ENCODE data around the gene ADAMTS13.

Gene ADAMTS13

DNA sequence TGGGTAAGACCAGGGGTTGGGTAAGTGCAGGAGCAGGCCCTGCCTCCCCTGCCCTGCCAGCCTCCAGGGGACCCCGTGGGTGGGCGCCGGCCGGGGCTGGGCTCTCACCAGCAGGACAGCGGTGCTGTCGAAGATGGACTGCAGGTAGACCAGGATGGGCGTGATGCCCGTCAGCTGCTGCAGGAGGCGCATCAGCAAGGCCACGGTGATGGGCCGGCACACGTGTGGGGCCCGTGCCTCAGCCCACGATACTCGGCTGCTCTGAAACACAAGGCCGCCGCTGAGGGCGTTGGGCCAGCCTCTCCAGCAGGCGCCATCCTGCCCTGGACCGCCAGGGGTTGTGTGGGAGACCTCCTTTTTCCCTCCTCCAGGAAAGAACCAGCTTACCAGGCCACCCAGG lies 52.7 kb downstream of the ADAMTS13 start:
- no peak for DNase-seq

DNA sequence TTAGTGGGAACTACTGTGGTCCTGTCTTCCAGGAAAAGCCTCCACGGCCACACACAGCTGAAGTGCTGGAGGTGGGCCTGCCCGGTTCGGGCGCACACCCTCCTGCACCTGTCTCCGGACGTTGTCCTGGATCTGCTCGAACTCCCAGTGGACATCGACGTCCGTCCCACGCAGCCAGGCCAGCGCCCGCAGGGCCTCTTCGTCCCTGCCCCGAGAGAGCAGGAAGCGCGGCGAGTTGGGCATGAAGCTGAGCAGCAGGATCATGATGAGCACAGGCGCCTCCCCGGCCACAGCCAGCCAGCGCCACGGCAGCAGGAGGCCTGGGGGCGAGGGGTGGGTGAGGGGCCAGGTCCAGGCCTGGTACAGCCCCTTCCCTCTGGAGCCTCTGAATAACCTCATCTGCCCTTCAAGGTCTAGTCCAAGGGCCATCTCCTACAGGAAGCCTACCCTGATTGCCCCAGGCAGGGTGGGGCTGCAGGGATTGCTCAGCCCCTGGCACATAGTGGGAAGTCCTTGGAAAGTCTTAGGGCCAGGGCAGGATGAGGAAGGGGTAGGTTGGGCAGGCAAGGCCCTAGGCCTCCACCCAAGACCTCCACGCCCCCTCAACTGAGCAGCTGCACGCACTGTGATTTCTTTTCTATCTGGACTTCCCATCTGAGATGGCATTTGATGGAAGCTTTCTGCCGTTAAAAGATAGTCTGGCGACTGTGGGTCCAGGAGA lies 53.3 kb downstream of the ADAMTS13 start:
- no peak for DNase-seq

GRCh38 chr9:133476036-133476931 lies 54.1 kb downstream of the ADAMTS13 start:
- no peak for DNase-seq

- DNase-seq = no peak
Measured at GRCh38 chr9:133476941-133477340, 54.8 kb downstream of the ADAMTS13 start.

DNA sequence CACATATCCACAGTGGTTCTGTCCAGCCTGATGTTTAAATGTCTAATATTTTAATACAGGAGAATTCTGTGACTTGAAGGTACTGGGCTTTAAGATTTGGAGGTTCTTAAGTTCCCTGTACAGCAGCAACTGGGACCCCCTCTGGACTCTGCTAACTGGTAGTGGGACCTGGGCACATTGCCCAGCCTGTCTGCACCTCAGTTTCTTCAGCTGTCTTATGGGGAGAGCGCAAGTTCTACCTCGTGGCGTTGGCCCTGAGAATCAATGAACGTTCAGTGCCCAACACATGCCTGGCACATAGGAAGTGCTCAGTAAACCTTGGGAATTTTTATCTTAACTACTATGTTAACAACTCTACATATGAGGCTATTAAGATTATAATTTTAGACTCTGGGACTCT lies 55.3 kb downstream of the ADAMTS13 start:
- DNase-seq = no peak

DNA sequence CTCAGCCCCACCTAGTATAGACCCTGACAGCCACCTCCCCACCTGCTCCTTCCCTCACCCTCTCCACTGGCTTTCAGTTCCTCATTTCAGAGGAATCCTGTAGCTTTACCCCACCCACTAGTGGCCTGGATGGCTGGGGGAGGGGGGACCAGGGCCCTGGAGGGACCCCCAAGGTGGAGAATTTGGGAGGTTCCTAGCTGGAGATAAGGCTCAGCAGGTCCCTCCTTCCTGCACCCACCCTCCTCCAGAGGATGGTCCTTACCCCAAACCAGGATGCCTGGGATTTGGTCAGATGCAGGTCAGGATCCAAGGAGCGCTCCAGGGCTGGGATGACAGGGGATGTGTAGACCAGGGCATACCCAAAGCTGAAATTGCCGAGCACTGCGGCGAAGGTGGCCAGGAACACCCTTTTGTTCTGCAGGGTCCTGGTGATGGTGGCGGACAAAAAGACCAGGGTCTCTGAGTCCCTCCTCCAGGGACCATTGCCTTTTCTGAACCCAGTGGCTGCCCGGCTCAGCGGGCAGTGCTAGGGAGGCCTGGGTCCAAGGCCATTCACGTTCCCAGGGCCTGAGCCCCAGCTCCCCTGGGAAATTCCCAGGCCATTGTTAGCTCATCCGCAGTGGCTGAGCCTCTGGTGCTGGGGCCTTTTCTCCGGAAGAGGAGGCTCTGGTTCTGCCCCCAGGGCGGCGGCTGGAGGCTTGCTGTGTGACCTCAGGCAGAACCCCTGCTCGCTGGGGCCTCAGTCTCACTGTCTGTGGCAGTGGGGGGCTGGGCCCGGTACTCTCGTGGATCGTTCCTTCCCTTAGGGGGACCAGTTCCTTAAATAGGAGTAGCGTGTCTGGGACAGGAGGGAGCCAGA lies 56.1 kb downstream of the ADAMTS13 start:
- DNase-seq = no peak

GRCh38 chr9:133478851-133479711 lies 56.9 kb downstream of the ADAMTS13 start, which contains the start of gene SLC2A6:
Gene SLC2A6 (minus strand): TSS chr9:133479099. CDS start chr9:133479059, 40 bp downstream.
- peak; percentile 49 for DNase-seq

DNA sequence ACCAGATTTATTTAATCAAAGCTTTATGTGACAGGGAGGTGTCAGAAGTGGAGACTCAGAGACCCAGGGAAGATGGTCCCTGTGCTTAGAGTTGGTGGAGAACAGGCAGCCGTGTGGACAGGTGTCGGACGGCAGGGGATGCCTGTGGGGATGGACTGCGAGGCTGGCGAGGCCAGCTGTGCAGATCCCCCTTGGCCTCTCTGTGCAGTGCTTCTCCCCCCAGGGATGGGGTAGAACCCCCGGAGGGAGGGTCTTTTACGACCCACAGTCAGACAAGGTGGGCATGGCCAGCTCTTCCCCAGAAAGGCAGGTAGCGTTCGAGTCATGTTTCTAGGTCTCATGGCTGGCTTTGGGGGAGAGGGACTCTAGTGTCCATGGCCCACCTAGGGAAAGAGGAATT lies 61.4 kb downstream of the ADAMTS13 start:
- no peak for DNase-seq

DNA sequence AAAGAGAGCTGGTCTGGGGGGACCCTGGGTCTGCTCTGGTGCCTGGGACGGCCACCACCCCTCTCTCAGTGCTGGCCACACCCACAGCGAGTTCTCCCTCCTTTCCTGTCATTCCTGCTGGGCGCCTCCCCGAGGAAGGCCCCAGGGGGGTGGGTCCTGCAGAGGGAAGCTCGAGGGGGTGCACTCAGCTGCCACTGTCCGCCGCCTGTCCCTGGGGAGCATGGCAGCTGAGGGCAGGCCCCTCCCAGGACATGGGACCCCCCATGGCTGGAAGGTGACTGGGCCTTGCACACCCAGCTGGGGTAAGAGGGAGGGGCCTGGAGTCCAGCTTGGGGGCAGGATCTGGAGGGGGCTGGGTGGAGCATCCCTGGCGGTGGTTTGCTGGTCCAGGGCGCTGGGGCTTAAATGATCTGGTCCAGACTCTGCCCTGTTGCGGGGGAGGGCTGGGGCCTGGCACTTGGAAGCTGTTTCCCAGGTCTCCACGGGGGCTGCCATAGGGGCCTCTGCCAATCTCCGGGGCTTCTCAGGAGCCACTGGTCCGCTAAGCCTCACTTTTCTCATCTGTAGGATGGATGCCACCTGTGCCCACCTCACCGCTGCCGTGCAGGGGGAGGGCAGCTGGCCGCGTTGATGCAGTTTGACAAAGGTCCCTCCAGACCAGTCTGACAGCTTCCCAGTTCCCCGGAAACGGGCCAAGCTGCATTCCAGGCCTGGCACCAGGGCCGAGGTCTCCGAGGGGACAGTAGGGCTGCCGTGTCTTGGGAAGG lies 62.7 kb downstream of the ADAMTS13 start:
- no peak for DNase-seq

DNA sequence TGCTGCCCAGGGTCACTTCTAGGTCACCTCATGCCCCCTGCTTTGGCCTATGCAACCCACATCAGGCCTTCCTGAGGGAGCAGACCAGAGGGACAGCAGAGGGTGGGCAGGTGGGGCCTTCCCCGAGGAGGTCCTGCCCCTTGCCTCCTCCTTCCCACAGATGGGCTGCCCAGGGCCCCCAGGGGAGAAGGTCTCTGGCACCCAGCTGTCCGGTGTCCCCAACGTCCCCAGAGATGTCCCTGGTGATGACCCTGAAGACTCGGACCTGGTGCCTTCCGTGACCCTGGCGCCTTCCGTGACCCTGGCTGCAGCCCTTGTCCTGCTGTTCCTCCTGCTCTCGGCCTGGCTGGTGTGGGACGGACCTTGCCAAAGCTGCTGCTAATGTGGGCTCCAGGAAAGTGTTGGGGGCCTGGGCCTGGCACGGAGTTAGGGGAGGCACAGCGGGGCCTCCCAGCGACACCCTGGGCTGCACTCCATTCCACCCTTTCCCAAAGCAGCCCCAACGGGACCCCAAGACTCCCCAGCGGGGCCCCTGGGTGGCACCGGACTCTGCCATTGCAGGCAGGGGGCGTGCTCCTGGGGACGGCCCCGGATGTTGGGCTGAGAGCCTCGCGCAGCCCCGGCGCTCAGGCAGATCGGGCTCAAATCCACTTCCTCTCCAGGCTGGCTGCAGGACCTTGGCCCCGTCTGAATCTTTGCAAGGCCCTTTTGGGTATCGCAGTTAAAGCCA lies 63.5 kb downstream of the ADAMTS13 start:
- DNase-seq = no peak

DNA sequence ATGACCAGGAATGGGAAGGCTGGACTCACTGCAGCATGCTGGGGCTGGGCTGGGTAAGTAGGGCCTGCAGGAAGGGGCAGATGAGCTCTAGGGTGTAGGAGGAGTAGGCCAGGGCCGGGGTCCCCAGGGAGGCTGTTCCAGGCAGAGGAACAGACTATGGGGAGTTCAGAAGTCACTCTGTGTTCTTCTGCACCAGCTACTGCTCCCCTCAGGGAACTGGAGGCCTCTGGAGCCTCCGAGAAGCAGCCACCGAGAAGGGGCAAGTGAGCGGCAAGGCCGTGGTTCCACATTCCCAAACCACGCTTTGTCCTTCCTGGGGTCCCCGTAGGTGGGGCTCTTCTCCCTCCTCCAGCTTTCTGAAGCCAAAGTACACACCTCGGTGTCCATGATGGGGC lies 65.2 kb downstream of the ADAMTS13 start:
- no peak for DNase-seq

DNA sequence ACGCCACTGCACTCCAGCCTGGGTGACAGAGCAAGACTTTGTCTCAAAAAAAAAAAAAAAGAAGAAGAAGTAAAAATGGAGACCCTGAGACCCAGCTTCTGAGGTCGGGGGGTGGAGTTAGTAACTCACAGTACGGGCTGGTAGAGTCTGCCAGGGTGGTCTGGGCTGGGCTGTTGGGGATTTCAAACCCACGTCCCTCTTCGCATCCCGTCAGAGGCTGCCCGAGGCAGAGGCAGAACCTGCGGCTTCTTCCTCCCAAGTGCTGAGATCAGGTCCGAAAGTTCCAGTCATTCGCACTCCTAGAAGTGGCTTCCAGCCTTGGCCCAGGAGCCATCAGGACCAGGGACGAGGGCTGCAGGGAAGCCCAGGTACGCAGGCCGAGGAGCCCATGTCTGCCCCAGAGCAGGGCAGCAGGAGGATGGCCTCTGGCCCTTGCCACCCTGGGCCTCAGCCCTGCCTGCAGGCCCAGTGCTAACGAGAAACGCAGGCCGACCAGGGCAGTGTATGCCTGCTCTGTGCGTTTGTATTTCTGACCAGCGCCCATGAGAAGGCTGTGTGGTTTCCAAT lies 66.6 kb downstream of the ADAMTS13 start:
- no peak for DNase-seq

- no peak for DNase-seq
Measured at GRCh38 chr9:133489253-133490190, 67.4 kb downstream of the ADAMTS13 start.

DNA sequence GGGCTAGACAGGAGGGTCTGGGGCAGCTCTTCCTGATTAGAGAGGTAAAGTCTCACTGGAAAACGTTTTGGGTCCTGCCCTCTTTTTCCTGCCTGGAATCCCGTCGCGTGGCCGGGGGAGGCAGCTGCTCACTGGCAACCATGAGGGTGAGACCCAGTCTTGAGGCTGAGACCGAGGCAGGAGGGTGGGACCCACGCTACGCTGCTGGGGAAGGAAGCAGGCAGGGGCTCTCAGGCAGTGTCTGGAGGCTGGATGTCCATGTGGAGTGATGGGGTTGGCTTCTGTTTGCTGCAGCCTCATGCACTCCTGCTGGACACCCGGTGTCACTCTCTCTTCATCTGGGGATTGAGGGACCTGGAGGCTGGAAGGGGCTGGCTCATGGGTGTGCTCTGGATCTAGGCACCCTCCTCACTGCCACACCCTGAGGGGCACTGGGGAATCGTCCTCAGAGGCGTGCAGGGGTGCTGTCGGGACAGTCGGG lies 68.1 kb downstream of the ADAMTS13 start:
- DNase-seq = no peak

GRCh38 chr9:133490865-133491655 lies 68.9 kb downstream of the ADAMTS13 start:
- DNase-seq = no peak

DNA sequence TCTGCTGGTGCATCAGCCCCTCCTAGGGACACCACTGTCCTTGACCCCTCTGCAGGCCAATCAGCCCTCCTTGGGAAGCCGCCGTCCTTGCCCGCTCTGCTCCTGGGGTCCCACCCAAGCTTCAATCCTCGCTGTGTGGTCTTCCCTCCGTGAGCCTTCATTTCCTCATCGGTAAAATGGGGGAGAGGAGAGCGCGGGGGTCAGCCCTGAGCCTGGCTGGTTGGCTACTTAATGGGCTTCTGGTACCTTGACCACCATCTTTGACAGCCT lies 69.4 kb downstream of the ADAMTS13 start:
- DNase-seq = no peak

GRCh38 chr9:133492061-133493021 lies 70.2 kb downstream of the ADAMTS13 start:
- no peak for DNase-seq
